Measurements from ENCODE around the gene ABCD1.

- TF ChIP-seq POLR2AphosphoS5 (IDR thresholded peaks at IDR 0.05) (no peak), CTCF (IDR thresholded peaks at IDR 0.05; ENCODE audit: poor library complexity, severe bottlenecking) (no peak), EZH2 (IDR thresholded peaks at IDR 0.05; ENCODE audit: borderline replicate concordance, insufficient read depth, low read length, poor library complexity, severe bottlenecking) (no peak), RAD21 (conservative IDR thresholded peaks at IDR 0.05) (no peak), EP300 (conservative IDR thresholded peaks at IDR 0.05; ENCODE audit: poor library complexity, severe bottlenecking) (no peak), SMC3 (conservative IDR thresholded peaks at IDR 0.05; ENCODE audit: poor library complexity) (no peak), TAF1 (IDR thresholded peaks at IDR 0.05; ENCODE audit: low read depth) (no peak)
- TF ChIP-seq, protein P1, sequence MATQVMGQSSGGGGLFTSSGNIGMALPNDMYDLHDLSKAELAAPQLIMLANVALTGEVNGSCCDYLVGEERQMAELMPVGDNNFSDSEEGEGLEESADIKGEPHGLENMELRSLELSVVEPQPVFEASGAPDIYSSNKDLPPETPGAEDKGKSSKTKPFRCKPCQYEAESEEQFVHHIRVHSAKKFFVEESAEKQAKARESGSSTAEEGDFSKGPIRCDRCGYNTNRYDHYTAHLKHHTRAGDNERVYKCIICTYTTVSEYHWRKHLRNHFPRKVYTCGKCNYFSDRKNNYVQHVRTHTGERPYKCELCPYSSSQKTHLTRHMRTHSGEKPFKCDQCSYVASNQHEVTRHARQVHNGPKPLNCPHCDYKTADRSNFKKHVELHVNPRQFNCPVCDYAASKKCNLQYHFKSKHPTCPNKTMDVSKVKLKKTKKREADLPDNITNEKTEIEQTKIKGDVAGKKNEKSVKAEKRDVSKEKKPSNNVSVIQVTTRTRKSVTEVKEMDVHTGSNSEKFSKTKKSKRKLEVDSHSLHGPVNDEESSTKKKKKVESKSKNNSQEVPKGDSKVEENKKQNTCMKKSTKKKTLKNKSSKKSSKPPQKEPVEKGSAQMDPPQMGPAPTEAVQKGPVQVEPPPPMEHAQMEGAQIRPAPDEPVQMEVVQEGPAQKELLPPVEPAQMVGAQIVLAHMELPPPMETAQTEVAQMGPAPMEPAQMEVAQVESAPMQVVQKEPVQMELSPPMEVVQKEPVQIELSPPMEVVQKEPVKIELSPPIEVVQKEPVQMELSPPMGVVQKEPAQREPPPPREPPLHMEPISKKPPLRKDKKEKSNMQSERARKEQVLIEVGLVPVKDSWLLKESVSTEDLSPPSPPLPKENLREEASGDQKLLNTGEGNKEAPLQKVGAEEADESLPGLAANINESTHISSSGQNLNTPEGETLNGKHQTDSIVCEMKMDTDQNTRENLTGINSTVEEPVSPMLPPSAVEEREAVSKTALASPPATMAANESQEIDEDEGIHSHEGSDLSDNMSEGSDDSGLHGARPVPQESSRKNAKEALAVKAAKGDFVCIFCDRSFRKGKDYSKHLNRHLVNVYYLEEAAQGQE (IDR thresholded peaks at IDR 0.05; ENCODE audit: borderline replicate concordance), result no peak
Observed at GRCh38 chrX:153768311-153769157, 43.9 kb downstream of the ABCD1 start.

Measured in neural cell (in vitro differentiated cells).